A549 (cell line): ENCODE data around the gene PTX4. TPM values are rescaled to one million over a fixed set of nuclear protein-coding genes. Genes with fewer than 3 reads are reported as not detected.

Source experiments
- ATAC-seq, 2 experiments: fragments of 200-7000 bp in 1 of 2; fragments of >200 bp in 1 of 2; cut with Nextera tagmentation in 1 of 2; cut with Tn5 transposase in 1 of 2; 3 replicates each; pipeline versions ENCODE4 v1.8.0 to v1.9.1; 2018 to 2020; ENCODE audit warnings: mild to moderate bottlenecking in 1 of 2, moderate library complexity in 1 of 2
- CTCF ChIA-PET: fragments of 300-600 bp; sonication (Branson Sonifier 250); formaldehyde crosslinking; extraction: SDS; loops from one replicate; lab custom pipeline; 2021; ENCODE audit warnings: antibody characterized with exemption, inconsistent platforms; lab: Yijun Ruan, JAX
- POLR2A ChIA-PET: fragments of 350-600 bp; formaldehyde crosslinking; extraction: SDS; loops from one replicate; lab custom pipeline; 2021; ENCODE audit warnings: antibody characterized with exemption, inconsistent platforms; lab: Yijun Ruan, JAX
- DNase-seq, 2 experiments: peaks; one replicate each; pipeline versions ENCODE4 v3.0.0 to v3.0.0-alpha.2; 2011 to 2016; ENCODE audit warnings: low read depth in 1 of 2, low spot score in 1 of 2
- FAIRE-seq: peaks from 2 replicates; lab custom pipeline; 2011; peaks lifted over from hg19 to GRCh38; lab: Jason Lieb, UNC
- H3K27ac ChIP-seq, 2 experiments: fragments of >200 bp; sonication (Bioruptor Twin); formaldehyde crosslinking; 3 replicates each; pipeline ENCODE4 v1.5.1; 2016 to 2017
- H3K4me1 ChIP-seq: fragments of >200 bp; sonication (Bioruptor Twin); formaldehyde crosslinking; 3 replicates; pipeline ENCODE4 v1.6.1; 2016
- H3K4me2 ChIP-seq: fragments of >200 bp; sonication (Bioruptor Twin); formaldehyde crosslinking; 3 replicates; pipeline ENCODE4 v1.6.1; 2016
- H3K4me3 ChIP-seq: fragments of >200 bp; sonication (Bioruptor Twin); formaldehyde crosslinking; 3 replicates; pipeline ENCODE4 v1.5.1; 2016
- H3K9me3 ChIP-seq: fragments of >200 bp; sonication (Bioruptor Twin); formaldehyde crosslinking; 3 replicates; pipeline ENCODE4 v1.6.1; 2016
- BHLHE40 ChIP-seq: IDR thresholded peaks from 2 replicates; pipeline ENCODE4 v1.6.1; 2012; ENCODE audit warnings: low read depth, low read length, inconsistent platforms
- CEBPB ChIP-seq, 2 experiments: fragments of >200 bp in 1 of 2; sonication (Bioruptor Twin) in 1 of 2; formaldehyde crosslinking in 1 of 2; IDR thresholded peaks; 2 replicates each; pipeline ENCODE4 v1.6.1; 2012 to 2016
- CHD4 ChIP-seq: fragments of 200-600 bp; sonication (generic); IDR thresholded peaks from 2 replicates; pipeline ENCODE4 v1.6.1; 2016; ENCODE audit warnings: antibody characterized with exemption, mild to moderate bottlenecking, borderline replicate concordance
- EHF ChIP-seq: fragments of 250-450 bp; sonication (Bioruptor Pico); IDR thresholded peaks from 2 replicates; pipeline ENCODE4 v1.5.0; 2020; ENCODE audit warnings: mild to moderate bottlenecking
- EHMT2 ChIP-seq: fragments of 200-600 bp; sonication (generic); IDR thresholded peaks from 2 replicates; pipeline ENCODE4 v1.6.1; 2016; ENCODE audit warnings: antibody characterized with exemption, low read depth, mild to moderate bottlenecking, moderate library complexity
- ESRRA ChIP-seq: fragments of 150-350 bp; IDR thresholded peaks from 2 replicates; pipeline ENCODE4 v1.6.1; 2014; ENCODE audit warnings: mild to moderate bottlenecking, low read length, borderline replicate concordance
- GATA3 ChIP-seq: IDR thresholded peaks from 2 replicates; pipeline ENCODE4 v1.6.1; 2012; ENCODE audit warnings: borderline replicate concordance
- HDAC2 ChIP-seq: fragments of 200-600 bp; sonication (generic); IDR thresholded peaks from 2 replicates; pipeline ENCODE4 v1.6.1; 2016
- HEYL ChIP-seq: fragments of 250-450 bp; sonication (Bioruptor Pico); IDR thresholded peaks from 2 replicates; pipeline ENCODE4 v1.8.0; 2021; ENCODE audit warnings: mild to moderate bottlenecking, moderate library complexity
- HMGXB4 ChIP-seq: fragments of 250-450 bp; sonication (Bioruptor Pico); IDR thresholded peaks from 2 replicates; pipeline ENCODE4 v1.5.0; 2021; ENCODE audit warnings: mild to moderate bottlenecking, moderate library complexity, borderline replicate concordance
- HOXB13 ChIP-seq: fragments of 250-450 bp; sonication (Bioruptor Pico); IDR thresholded peaks from 2 replicates; pipeline ENCODE4 v1.5.0; 2020; ENCODE audit warnings: low read depth, mild to moderate bottlenecking, moderate library complexity
- HOXB5 ChIP-seq: fragments of 250-450 bp; sonication (Bioruptor Pico); IDR thresholded peaks from 2 replicates; pipeline ENCODE4 v1.5.0; 2020; ENCODE audit warnings: mild to moderate bottlenecking, moderate library complexity
- MAX ChIP-seq: IDR thresholded peaks from 2 replicates; pipeline ENCODE4 v1.6.1; 2012
- MAZ ChIP-seq: fragments of 150-350 bp; IDR thresholded peaks from 2 replicates; pipeline ENCODE4 v1.6.1; 2014; ENCODE audit warnings: antibody characterized with exemption, low read depth, low read length, borderline replicate concordance
- NR3C1 ChIP-seq: fragments of >200 bp; sonication (Bioruptor Twin); formaldehyde crosslinking; IDR thresholded peaks from 3 replicates; pipeline ENCODE4 v1.6.1; 2017
- PHF8 ChIP-seq: fragments of 200-600 bp; sonication (generic); IDR thresholded peaks from 2 replicates; pipeline ENCODE4 v1.6.1; 2016; ENCODE audit warnings: low read depth, mild to moderate bottlenecking, antibody characterized with exemption, moderate library complexity, borderline replicate concordance
- POLR2A ChIP-seq: IDR thresholded peaks from 2 replicates; pipeline ENCODE4 v1.6.1; 2012; ENCODE audit warnings: mild to moderate bottlenecking, low read length
- RAD21 ChIP-seq, 2 experiments: fragments of >200 bp in 1 of 2; sonication (Bioruptor Twin) in 1 of 2; formaldehyde crosslinking in 1 of 2; IDR thresholded peaks in 1 of 2; conservative IDR thresholded peaks in 1 of 2; 2 replicates in 1 of 2; 3 replicates in 1 of 2; pipeline ENCODE4 v1.6.1; 2012 to 2018; ENCODE audit warnings: inconsistent platforms in 1 of 2
- RCOR1 ChIP-seq: fragments of 150-350 bp; IDR thresholded peaks from 2 replicates; pipeline ENCODE4 v1.6.1; 2014; ENCODE audit warnings: antibody characterized with exemption, low read length, low read depth
- RNF2 ChIP-seq: fragments of 200-600 bp; sonication (generic); IDR thresholded peaks from 2 replicates; pipeline ENCODE4 v1.6.1; 2016; ENCODE audit warnings: low read depth, mild to moderate bottlenecking, antibody characterized with exemption, moderate library complexity, borderline replicate concordance
- SREBF2 ChIP-seq: fragments of 450-650 bp; IDR thresholded peaks from 2 replicates; pipeline ENCODE4 v1.6.1; 2014; ENCODE audit warnings: mild to moderate bottlenecking, moderate library complexity
- ZNF302 ChIP-seq: fragments of 250-450 bp; sonication (Bioruptor Pico); IDR thresholded peaks from 2 replicates; pipeline ENCODE4 v1.9.0; 2021; ENCODE audit warnings: inconsistent platforms, mild to moderate bottlenecking, moderate library complexity
- WGBS: methylation state at CpG from one replicate; pipeline ENCODE4 v1.1.6; 2017; ENCODE audit errors: missing lambda C conversion rate; 5-methylcytosine and 5-hydroxymethylcytosine counted together
- polyA plus RNA-seq, 4 experiments: library from polyadenylated mRNA; depleted of rRNA in 3 of 4; stranded (reverse); fragments of >200 nt; fragmentation: RNase III in 1 of 4; extraction: RNeasy Plus Mini Kit Qiagen cat#74134 plus additional on column Dnase treatment in 1 of 4; gene quantifications; 2 replicates in 3 of 4; 3 replicates in 1 of 4; pipeline ENCODE4 v1.2.3, GENCODE V29; 2011 to 2017
- TF ChIP-seq, protein P1 (sequence below): fragments of 200-600 bp; sonication (generic); IDR thresholded peaks from 2 replicates; pipeline ENCODE4 v1.6.1; 2016; ENCODE audit warnings: antibody characterized with exemption, mild to moderate bottlenecking, moderate library complexity
- TF ChIP-seq, protein P2 (sequence below): fragments of >200 bp; sonication (Bioruptor Twin); formaldehyde crosslinking; IDR thresholded peaks from 3 replicates; pipeline ENCODE4 v1.5.1; 2016
- TF ChIP-seq, protein P3 (sequence below): fragments of >200 bp; sonication (Bioruptor Twin); formaldehyde crosslinking; IDR thresholded peaks from 2 replicates; pipeline ENCODE4 v1.6.1; 2016

PTX4 gene
- polyA plus RNA-seq, 2 of the 4 experiments (the other 2 are of a cell fraction): not detected

DNA sequence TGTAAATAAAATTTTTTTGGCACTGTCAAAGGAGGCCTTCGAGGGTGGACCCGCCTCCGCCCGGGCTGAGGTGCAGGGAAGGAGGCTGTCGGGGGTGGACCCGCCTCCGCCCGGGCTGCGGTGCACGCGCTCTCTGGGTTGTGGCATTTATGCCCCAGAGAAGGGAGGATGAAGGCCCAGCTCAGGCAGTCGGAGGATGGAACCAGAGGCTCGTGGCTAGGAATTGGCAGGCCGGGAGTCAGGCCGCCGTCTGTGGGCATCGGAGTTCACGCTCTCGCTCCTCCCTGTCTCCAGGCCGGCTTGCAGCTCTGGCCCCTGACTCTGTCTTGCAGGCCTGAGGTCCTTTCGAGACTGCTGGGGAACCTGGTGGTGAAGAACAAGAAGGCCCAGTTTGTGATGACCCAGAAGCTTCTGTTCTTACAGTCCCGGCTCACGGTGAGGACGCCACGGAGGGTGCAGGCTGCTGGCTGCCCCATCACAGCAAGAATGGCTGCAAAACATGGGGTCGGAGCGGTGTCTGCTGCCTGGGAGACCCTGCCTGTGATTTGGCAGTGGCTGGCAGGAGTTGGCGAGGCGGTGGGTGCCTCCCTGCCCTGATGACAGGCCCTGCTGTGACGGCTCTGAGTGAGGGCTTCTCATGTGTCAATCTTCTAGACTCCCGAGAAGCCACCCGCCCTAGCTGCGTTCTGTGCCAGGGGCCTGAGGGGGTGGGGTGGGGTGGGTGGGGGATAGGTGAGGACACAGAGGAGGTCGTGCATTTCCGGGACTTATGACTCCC, 10.3 kb upstream of the PTX4 start:
- ATAC-seq: no peak

DNA sequence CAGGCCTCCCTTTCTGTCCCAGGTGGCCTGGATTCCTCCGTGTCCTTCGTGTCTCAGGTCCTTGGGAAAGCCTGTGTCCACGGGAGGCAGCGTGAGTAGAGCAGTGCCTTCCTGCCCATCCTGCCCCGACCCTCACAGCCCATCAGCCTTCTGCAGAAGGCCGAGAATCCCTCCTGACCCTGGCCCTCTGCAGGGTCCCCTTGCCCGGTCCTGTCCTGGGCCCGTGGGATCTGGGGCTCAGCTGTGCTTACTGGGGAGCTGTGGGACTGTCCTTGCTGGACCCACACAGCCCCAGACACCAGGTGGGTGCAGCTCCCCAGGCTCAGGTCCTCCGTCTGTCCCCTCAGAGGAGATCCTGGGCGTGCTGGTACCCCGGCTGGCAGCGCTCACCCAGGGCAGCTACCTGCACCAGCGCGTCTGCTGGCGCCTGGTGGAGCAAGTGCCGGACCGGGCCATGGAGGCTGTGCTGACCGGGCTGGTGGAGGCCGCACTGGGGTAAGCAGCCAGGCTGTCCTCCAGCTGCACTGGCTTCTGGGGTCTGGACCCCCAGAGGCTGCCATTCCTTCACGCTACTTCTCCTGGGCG, 8.4 kb upstream of the PTX4 start:
- Histone ChIP-seq H3K4me3 (no peak overlapping the region), H3K9me3 (no peaks in the 10 kb centered on the region), H3K4me1 (peaks cover 15% of the 10 kb centered on the region), H3K27ac (no peak overlapping the region), H3K4me2 (no peak overlapping the region)
- WGBS: 96% methylated on average over 13 of the region's 21 CpGs
- ChIA-PET CTCF (no interaction called here), POLR2A (no interaction called here)
- FAIRE-seq (no peak), DNase-seq (no peak), ATAC-seq (no peak)
- TF ChIP-seq POLR2A (no peak), NR3C1 (no peak), EHF (CRISPR knock-in tag) (no peak), SREBF2 (no peak), HOXB13 (no peak), ZNF302 (no peak), RNF2 (no peak), MAZ (no peak), HDAC2 (no peak), PHF8 (no peak)

More for the DNA sequence above, 10.3 kb upstream of the PTX4 start:
- CTCF ChIA-PET: no interaction called here
- POLR2A ChIA-PET: no interaction called here
- no peaks in the 10 kb centered on the region for H3K9me3 ChIP-seq
- FAIRE-seq (no peak), DNase-seq (no peak)
- no peak overlapping the region for H3K27ac ChIP-seq
- no peak overlapping the region for H3K4me2 ChIP-seq
- no peak overlapping the region for H3K4me3 ChIP-seq
- WGBS: 94% methylated on average over 25 of the region's 35 CpGs
- H3K4me1 ChIP-seq: peaks cover 7% of the 10 kb centered on the region; the same call in 2 of the 3 replicates
- TF ChIP-seq RNF2 (no peak), HEYL (CRISPR knock-in tag) (no peak), BHLHE40 (no peak), HOXB13 (no peak)
- TF ChIP-seq, protein P1, sequence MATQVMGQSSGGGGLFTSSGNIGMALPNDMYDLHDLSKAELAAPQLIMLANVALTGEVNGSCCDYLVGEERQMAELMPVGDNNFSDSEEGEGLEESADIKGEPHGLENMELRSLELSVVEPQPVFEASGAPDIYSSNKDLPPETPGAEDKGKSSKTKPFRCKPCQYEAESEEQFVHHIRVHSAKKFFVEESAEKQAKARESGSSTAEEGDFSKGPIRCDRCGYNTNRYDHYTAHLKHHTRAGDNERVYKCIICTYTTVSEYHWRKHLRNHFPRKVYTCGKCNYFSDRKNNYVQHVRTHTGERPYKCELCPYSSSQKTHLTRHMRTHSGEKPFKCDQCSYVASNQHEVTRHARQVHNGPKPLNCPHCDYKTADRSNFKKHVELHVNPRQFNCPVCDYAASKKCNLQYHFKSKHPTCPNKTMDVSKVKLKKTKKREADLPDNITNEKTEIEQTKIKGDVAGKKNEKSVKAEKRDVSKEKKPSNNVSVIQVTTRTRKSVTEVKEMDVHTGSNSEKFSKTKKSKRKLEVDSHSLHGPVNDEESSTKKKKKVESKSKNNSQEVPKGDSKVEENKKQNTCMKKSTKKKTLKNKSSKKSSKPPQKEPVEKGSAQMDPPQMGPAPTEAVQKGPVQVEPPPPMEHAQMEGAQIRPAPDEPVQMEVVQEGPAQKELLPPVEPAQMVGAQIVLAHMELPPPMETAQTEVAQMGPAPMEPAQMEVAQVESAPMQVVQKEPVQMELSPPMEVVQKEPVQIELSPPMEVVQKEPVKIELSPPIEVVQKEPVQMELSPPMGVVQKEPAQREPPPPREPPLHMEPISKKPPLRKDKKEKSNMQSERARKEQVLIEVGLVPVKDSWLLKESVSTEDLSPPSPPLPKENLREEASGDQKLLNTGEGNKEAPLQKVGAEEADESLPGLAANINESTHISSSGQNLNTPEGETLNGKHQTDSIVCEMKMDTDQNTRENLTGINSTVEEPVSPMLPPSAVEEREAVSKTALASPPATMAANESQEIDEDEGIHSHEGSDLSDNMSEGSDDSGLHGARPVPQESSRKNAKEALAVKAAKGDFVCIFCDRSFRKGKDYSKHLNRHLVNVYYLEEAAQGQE: no peak
- TF ChIP-seq, protein P2, sequence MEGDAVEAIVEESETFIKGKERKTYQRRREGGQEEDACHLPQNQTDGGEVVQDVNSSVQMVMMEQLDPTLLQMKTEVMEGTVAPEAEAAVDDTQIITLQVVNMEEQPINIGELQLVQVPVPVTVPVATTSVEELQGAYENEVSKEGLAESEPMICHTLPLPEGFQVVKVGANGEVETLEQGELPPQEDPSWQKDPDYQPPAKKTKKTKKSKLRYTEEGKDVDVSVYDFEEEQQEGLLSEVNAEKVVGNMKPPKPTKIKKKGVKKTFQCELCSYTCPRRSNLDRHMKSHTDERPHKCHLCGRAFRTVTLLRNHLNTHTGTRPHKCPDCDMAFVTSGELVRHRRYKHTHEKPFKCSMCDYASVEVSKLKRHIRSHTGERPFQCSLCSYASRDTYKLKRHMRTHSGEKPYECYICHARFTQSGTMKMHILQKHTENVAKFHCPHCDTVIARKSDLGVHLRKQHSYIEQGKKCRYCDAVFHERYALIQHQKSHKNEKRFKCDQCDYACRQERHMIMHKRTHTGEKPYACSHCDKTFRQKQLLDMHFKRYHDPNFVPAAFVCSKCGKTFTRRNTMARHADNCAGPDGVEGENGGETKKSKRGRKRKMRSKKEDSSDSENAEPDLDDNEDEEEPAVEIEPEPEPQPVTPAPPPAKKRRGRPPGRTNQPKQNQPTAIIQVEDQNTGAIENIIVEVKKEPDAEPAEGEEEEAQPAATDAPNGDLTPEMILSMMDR: no peak

DNA sequence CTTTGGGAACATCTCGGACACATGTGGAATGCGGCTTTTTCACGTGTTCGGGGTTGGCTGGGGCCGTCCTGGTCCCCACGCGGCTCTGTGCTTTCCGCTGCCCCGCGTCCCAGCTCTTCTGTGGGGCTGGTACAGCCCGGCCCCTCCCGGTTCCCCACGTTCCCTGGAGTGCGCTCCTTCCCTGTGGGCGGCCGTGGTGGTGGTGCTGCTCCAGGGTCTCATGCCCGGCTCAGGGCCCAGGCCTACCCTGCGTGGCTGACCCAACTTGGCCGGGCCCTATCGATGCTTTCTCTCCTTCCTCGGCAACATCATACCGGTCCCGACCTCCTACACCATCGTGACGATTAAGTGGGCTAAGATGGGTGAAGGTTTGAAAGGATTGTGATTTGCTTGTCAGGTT, 7.7 kb upstream of the PTX4 start:
- Histone ChIP-seq H3K27ac (no peak overlapping the region), H3K4me2 (no peak overlapping the region), H3K9me3 (no peaks in the 10 kb centered on the region), H3K4me1 (peaks cover 15% of the 10 kb centered on the region), H3K4me3 (no peak overlapping the region)
- POLR2A ChIA-PET: no interaction called here
- 98% methylated on average over 25 of the region's 25 CpGs for WGBS
- ATAC-seq (no peak), FAIRE-seq (no peak), DNase-seq (no peak)
- TF ChIP-seq MAX (no peak), GATA3 (no peak), CHD4 (no peak), ESRRA (no peak), HOXB5 (CRISPR knock-in tag) (no peak), NR3C1 (no peak), ZNF302 (no peak), HDAC2 (no peak), RAD21 (conservative IDR thresholded peaks at IDR 0.05 in 1 of 2, IDR thresholded peaks at IDR 0.05 in 1 of 2) (no peak), HMGXB4 (CRISPR knock-in tag) (no peak), RCOR1 (no peak), EHMT2 (no peak), POLR2A (no peak), CEBPB (IDR thresholded peaks at IDR 0.05) (no peak)
- TF ChIP-seq, protein P3, sequence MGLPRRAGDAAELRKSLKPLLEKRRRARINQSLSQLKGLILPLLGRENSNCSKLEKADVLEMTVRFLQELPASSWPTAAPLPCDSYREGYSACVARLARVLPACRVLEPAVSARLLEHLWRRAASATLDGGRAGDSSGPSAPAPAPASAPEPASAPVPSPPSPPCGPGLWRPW: no peak
- CTCF ChIA-PET: no interaction called here
